Nasal cavity respiratory epithelium epithelial cell of viscerocranial mucosa (primary cell): ENCODE results near the gene MTCH2. TPM values are rescaled to one million over a fixed set of nuclear protein-coding genes. Genes with fewer than 3 reads are reported as not detected.

Source experiments
- total RNA-seq: library from RNA; depleted of rRNA; stranded (reverse); fragments of >200 nt; gene quantifications from 2 replicates; pipeline ENCODE4 v1.2.3, GENCODE V29; 2014

The MTCH2 gene
- 70.1 and 76.6 TPM in 2 replicates for total RNA-seq

GRCh38 chr11:47642099-47642855 lies at the start of gene MTCH2:
Gene MTCH2 (minus strand): TSS chr11:47642559. CDS start chr11:47642465, 94 bp downstream.

GRCh38 chr11:47593934-47594855 lies 48.2 kb downstream of the MTCH2 start, which contains the start of gene C1QTNF4:
Gene C1QTNF4 (minus strand): TSS chr11:47594411. CDS start chr11:47590810, 3,601 bp downstream.

GRCh38 chr11:47586098-47586855 lies 56.1 kb downstream of the MTCH2 start, which contains the start of gene FAM180B:
Gene FAM180B (plus strand): TSS chr11:47586678. CDS start chr11:47586769, 91 bp downstream.

DNA sequence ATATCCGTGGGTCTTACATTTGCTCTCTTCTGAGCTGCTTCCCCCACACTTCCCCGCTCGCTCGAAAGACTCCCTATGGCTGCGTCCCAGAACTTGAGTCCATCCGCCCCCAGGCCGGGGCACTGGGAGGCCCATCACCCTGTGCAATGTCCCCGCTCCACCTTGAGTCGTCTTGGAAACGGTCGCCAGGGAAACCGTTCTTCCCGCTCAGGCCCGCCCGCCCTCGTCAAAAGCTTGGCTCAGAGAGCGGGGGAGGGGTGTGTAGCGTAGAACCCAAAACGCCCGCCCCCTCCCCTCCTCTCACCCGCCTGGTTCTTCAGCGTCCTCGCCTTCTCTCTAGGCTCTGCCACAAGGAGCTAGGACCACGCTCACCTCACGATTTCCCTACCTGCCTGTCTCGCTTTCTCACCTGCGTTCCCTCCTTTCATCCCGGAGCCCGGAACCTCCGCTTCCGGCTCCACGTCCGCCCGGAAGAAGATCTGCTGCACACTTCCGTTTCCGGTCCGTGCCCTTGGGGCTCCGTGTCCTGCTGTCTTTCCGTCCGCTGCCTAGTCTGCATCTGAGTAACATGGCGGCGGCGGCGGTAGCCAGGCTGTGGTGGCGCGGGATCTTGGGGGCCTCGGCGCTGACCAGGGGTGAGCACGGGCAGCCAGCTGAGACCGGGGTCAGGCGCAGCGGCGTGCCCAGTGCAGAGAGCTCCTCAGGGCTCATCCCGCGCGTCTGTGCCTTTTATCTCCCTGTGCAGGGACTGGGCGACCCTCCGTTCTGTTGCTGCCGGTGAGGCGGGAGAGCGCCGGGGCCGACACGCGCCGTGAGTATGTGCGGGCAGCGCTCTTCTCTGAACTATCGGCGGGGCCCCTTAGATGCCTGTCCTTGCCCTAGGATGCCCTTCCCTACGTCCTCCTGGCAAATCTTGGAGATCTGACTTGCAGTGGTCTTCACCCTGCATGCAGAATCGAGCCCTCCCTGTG lies 63.5 kb downstream of the MTCH2 start, which contains the start of the genes KBTBD4 and NDUFS3:
TSS of gene KBTBD4 (minus strand) at position 447 of the 971 bp plus-strand sequence. CDS start at position 428, 19 bp downstream.
TSS of gene NDUFS3 (plus strand) at position 551 of the 971 bp plus-strand sequence. CDS start at position 569, 18 bp downstream.

Other genes starting within 250 kb of the MTCH2 start
- gene SLC39A13, start 234.0 kb downstream of the MTCH2 start, total RNA-seq, result 13.3 and 29.6 TPM in 2 replicates
- gene PSMC3, start 216.1 kb downstream of the MTCH2 start, total RNA-seq, result 135 and 147 TPM in 2 replicates
- 0.34 and 0.36 TPM in 2 replicates for gene RAPSN, start 193.4 kb downstream of the MTCH2 start, total RNA-seq
- gene CELF1, start 89.4 kb downstream of the MTCH2 start, total RNA-seq, result 100 and 142 TPM in 2 replicates
- 76.0 and 98.4 TPM in 2 replicates for gene PTPMT1, start 77.0 kb downstream of the MTCH2 start, total RNA-seq
- gene KBTBD4, start 63.6 kb downstream of the MTCH2 start, total RNA-seq, result 9.0 and 11.3 TPM in 2 replicates
- gene NDUFS3, start 63.5 kb downstream of the MTCH2 start, total RNA-seq, result 46.7 and 63.6 TPM in 2 replicates
- not detected in 2 replicates for gene FAM180B, start 55.9 kb downstream of the MTCH2 start, total RNA-seq
- under 0.01 TPM in 1 of 2 replicates, not detected in the other for gene C1QTNF4, start 48.1 kb downstream of the MTCH2 start, total RNA-seq
- 0.34 and 0.78 TPM in 2 replicates for gene AGBL2, start 72.8 kb upstream of the MTCH2 start, total RNA-seq
- 63.9 and 65.7 TPM in 2 replicates for gene FNBP4, start 124.8 kb upstream of the MTCH2 start, total RNA-seq
- 32.5 and 43.9 TPM in 2 replicates for gene NUP160, start 205.8 kb upstream of the MTCH2 start, total RNA-seq